GM12873 (cell line): Measurements from ENCODE around the gene FBXO42.

Experiments
- CTCF ChIP-seq: IDR thresholded peaks from 2 replicates; pipeline ENCODE4 v1.5.1; 2012; ENCODE audit warnings: low read depth, mild to moderate bottlenecking, moderate library complexity, low read length, control low read depth; ENCODE audit not compliant: insufficient read depth; ENCODE audit errors: missing control alignments

The FBXO42 gene

GRCh38 chr1:16392740-16393569 lies 40.7 kb upstream of the FBXO42 start:
- TF ChIP-seq CTCF = no peak

GRCh38 chr1:16391411-16391810 lies 39.1 kb upstream of the FBXO42 start:
- TF ChIP-seq CTCF = no peak

GRCh38 chr1:16387201-16388188 lies 35.2 kb upstream of the FBXO42 start:
- no peak for TF ChIP-seq CTCF

GRCh38 chr1:16386454-16387113 lies 34.3 kb upstream of the FBXO42 start:
- no peak for TF ChIP-seq CTCF

GRCh38 chr1:16385659-16386453 lies 33.6 kb upstream of the FBXO42 start:
- TF ChIP-seq CTCF = no peak

- TF ChIP-seq CTCF = no peak
These were observed 31.6 kb upstream of the FBXO42 start for GRCh38 chr1:16383888-16384287.
